NCI-H2107 treated with DMSO at 0.1 percent for 48 hours (cell line): ENCODE results near the gene SESN3.
"Not testable (repeated sequence)": the region's sequence is repeated elsewhere in the genome, so short reads cannot be mapped to it uniquely, and the experiment has no call there.

Experiments used
- DNase-seq: peaks from one replicate; lab custom pipeline; 2025; ENCODE audit not compliant: unreplicated experiment; lab: John Stamatoyannopoulos, UW

The SESN3 gene

GRCh38 chr11:95154514-95154913 is 76.5 kb downstream of the SESN3 start:
- peak; percentile 32 for DNase-seq

GRCh38 chr11:95153857-95154246 is 77.2 kb downstream of the SESN3 start:
- DNase-seq = no peak

- DNase-seq = no peak
Measured at GRCh38 chr11:95152876-95153856, 77.8 kb downstream of the SESN3 start.

DNA sequence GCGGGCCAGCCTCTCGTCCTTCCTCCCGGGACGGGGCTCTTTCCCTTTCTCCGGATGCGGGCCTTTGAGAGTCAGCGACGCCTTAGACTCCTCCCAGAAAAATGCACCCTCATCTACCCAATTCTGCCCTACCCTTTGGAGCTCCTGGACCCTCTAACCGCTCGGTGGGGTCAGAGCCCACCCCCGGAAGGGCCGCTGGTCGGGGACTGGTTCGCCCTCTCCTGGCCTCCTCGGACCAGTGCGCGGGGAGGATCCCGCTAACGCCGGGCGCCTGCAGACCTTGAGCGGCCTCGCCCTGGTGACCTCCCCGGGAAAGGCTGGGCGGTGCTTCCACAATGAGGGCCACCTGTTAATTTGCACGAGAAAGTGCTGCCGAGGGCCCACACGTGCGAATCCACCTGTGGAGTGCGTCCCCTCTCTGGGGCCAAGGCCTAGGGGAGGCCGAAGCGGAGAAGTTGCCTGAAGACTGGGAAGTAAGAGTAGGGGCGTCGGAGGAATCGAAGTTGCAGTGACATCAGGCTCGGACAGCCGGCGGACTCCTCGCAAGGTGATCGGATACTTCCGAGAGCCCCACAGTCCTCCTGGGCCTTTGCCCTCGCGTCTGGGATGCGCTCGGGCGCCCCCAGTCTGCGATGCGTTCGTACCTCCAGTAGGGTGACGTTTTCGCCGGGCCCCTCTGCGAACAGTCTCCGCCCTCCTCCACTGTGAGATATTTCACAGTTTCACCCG is 79.9 kb downstream of the SESN3 start:
- peak; percentile 90 for DNase-seq

DNA sequence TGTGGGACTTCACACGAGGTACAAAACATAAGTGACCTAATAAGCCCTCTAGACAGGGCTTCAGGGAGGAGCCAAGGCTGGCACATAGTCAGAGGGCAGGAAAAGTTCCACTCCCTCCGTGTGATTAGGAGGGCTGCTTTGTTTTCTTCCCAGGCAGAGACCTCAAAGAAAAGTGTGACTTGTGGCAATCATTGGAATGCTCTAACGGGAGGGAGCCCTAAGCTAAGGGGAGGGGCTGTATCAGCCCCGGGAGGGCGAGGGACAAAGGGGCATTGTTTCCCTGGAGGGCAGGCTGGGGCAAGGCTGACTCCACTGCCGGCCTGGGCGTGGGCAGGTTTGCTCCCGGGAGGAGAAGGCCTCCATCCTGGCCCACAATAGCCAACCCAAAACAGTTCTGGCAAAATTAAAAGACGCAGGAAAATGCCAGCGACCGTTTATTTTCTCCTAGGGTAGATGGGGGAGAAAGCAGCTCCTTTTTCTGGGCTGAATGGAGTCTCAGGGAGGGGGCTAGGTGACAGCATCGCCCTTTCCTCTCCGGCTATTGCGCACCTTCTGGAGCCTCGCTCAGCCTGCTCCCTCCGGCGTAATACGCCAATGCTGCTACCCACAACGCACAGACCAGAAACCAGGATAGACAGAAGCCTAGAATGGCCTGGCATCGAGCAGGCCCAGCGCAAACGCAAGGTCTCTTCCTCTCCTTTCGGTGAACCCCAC is 81.2 kb downstream of the SESN3 start:
- DNase-seq = no peak

- no peak for DNase-seq
Measured at GRCh38 chr11:95148938-95149337, 82.1 kb downstream of the SESN3 start.

DNA sequence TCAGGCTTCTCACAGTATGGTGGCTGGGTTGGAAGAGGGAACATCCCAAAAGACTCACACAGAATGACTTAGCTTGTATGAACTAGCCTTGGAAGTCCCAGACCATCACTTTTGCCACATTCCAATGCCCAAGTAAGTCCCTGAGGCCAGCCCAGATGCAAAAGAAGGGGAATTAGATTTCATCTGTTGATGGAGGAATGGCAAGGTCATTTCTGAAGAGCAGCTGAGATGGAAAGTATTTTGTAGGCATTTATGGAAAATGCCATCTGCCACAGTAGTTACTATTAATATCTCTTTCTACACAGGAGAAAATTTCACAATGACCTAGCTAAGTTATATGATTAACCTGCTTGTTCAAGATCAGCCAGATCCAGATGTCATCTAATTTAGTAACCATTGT is 82.6 kb downstream of the SESN3 start:
- DNase-seq = no peak

GRCh38 chr11:95147364-95147905 is 83.6 kb downstream of the SESN3 start:
- no peak for DNase-seq

DNA sequence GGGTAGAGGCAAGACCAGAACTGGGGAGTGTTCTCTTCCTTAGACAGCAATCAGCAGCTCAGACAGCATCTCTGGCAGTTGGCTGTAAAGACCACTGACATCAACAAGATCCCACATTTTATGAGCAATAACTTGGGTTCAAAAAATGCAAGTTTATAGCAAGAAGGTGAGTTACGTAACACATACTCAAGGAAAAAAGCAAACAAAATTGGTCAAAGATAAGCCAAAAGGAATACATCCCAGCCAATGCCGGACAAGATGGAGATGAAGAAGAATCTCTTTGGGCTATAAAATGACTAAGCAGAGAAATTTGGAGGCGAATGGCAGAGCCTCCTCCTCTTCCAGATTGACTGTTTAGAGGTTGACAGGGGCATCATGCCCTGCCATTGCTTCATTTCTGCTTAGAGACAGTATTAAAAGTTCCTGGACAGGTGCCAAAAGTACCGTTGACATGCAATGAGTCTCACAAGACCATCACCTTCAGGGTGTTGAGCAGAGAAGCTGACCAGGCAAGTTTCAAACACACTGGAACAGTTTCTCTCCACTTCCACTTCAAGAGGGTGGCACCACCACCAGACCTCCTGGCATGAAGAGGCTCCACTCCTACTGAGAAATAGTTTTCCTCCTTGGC is 85.5 kb downstream of the SESN3 start:
- DNase-seq = no peak

DNA sequence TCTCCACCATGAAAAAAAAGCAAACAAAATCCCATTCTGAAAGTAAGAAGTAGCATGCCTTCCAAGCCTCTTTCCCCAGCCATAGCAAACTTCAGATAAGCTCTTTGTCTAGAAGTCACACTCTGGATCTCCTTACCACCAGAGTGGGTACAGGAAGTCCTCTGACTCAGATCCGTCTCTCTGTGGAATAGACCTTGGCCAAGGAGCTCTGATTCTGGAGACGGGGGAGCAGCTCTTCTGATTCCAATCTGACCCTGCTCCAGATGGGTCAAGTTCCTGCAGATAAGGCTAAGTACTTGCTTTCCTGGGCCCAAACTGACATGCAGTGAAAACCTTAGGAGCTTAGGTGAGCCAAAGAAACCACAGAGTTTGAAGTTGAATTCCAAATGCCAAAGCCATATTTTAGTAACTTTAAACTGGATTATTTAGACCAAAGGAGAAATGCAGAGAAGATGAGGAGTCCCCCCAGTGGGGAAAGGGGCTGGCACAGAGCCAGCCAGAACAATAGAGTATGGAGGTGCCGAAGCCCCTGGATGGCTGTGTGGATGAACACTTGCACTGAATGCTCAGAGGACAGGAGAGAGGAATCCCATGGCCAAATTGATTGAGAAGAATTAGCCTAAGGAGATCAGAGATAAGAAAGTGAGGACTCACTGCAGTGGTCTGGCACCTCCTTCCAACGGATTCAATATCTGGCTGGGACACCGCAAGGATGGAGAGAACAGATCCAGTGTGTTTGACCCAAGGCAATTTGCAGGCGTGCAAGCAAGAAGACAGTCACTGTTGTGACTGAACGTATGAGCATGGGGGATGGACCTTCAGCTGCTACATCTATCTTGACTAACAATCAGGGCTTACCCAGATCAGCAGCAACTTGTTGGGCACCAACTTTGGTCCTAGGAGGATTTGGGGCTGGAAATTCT is 86.4 kb downstream of the SESN3 start:
- no peak for DNase-seq

DNA sequence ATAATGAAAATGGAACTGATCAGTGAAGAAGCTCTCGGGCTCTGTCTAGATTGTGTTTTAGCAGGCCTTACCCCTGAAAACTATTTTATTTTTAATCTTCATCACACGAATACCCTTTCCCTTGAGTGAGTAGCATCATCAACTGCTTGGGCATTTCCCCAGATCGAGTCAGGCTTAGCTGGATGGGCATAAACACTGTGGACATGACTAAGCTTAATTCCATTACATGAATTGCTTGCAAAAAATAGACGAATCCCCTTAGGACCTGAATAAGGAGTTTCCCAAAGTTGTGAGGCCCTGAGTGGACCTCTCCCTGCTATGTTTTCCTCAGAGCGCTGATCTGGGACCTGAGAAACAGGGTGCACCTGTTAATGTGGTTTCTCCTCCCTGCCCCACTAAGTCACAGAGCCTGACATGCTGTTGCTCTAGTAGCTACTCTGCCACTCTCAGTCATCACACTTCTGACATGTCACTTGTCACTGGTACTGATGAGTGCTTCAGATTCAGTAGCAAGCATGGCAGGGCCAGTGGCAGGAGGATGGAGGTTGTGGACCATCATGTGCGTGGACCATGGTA is 87.8 kb downstream of the SESN3 start:
- no peak for DNase-seq

DNA sequence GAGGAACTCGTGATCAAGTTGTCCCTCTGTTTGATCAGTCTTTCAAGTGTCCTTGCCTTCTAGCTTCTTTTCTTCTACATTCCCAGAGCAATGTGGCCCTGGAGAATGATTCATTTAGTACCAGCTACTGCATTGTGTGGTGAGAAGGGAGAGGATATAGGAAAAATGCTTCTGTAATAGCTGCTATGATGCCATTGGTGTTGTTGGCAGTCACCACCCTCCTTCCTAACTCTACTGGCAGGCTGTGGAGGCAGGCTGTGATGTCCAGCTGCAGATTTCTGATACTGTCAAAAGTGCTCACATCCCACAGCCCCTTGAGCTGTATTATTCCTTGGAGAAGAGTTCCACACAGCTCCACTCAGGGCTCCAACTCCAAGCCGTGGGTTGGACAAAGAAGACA is 88.6 kb downstream of the SESN3 start:
- DNase-seq = no peak

GRCh38 chr11:95140397-95141033 is 90.5 kb downstream of the SESN3 start:
- no peak for DNase-seq

DNA sequence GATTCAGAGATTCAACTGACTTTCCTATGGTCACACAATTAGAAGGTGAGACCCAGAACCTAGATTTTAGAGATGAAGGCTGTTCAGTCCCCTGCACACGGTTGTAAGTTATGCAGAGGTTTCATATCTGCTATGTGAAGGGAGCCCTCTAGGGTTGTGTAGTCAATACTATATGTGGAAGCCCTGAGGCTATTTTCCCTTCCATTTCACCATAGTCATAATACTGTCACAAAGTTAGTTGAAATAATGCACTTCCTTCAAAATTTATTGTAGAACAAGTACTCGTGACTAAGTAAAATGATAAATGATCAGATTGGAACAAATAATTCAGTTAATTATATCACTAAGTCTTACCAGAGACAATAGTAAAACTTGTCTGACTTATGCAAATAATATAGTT is 92.6 kb downstream of the SESN3 start:
- DNase-seq = no peak

- DNase-seq = no peak
Measured at GRCh38 chr11:95137299-95137698, 93.7 kb downstream of the SESN3 start.

DNA sequence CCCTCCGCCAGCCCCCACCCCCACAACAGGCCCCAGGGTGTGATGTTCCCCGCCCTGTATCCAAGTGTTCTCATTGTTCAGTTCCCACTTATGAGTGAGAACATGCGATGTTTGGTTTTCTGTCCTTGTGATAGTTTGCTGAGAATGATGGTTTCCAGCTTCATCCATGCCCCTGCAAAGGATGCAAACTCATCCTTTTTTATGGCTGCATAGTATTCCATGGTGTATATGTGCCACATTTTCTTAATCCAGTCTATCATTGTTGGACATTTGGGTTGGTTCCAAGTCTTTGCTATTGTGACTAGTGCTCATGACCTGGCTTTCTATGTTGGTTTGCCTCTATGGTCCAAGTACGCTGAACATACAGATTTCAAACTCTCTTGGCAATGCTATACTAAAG is 94.3 kb downstream of the SESN3 start:
- not testable (repeated sequence) for DNase-seq

- no peak for DNase-seq
Measured at GRCh38 chr11:95135880-95136279, 95.1 kb downstream of the SESN3 start.

DNA sequence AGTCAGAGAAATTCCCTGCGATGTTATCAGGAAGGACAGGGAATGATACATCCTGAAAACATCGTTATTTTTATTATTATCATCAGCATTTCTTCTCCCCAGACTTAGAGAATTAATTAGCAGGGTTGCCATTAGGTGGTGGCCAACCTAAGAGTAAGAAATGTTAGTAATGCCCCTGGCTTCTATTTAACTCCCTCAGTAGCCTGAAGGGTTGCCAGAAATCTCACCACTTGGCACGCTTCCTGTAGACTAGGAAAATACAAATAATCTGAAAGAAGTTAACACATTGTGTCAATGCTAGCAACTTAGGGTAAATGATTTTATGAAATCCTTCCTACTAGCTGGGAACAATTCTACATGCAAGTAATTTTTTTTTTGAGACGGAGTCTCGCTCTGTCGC is 95.8 kb downstream of the SESN3 start:
- DNase-seq = no peak

- no peak for DNase-seq
Measured at GRCh38 chr11:95134491-95134890, 96.5 kb downstream of the SESN3 start.
